GM18867 (cell line): ENCODE measurements around the gene SIVA1.
A peak's percentile ranks its signal among the peaks of the same experiment; 100 is the strongest.
"Not testable (repeated sequence)": the region's sequence is repeated elsewhere in the genome, so short reads cannot be mapped to it uniquely, and the experiment has no call there.

Experiments used
- ATAC-seq: cut with Tn5 transposase; IDR thresholded peaks from one replicate; pipeline ENCODE4 v1.9.1; 2021; ENCODE audit warnings: mild to moderate bottlenecking, moderate library complexity; ENCODE audit not compliant: unreplicated experiment

SIVA1 gene

GRCh38 chr14:104719343-104719742, 33.6 kb upstream of the SIVA1 start:
- no peak for ATAC-seq

GRCh38 chr14:104721505-104722431, 31.2 kb upstream of the SIVA1 start:
- no peak for ATAC-seq

GRCh38 chr14:104722938-104723650, 29.9 kb upstream of the SIVA1 start:
- ATAC-seq, result no peak

- ATAC-seq, result peak; percentile 55
Observed at GRCh38 chr14:104723651-104724406, 29.1 kb upstream of the SIVA1 start, which contains the start of gene ADSS1. Gene ADSS1 (plus strand): TSS chr14:104724229. CDS start chr14:104724271, 42 bp downstream.

- ATAC-seq, result no peak
Observed at GRCh38 chr14:104724407-104724980, 28.5 kb upstream of the SIVA1 start.

- no peak for ATAC-seq
Observed at GRCh38 chr14:104724981-104725771, 27.8 kb upstream of the SIVA1 start.

GRCh38 chr14:104725772-104726548, 27.0 kb upstream of the SIVA1 start:
- no peak for ATAC-seq

- no peak for ATAC-seq
Observed at GRCh38 chr14:104726600-104727451, 26.1 kb upstream of the SIVA1 start.

- ATAC-seq, result no peak
Observed at GRCh38 chr14:104728631-104729030, 24.3 kb upstream of the SIVA1 start.

- ATAC-seq, result not testable (repeated sequence)
Observed at GRCh38 chr14:104729176-104729834, 23.6 kb upstream of the SIVA1 start.

- no peak for ATAC-seq
Observed at GRCh38 chr14:104729835-104730181, 23.1 kb upstream of the SIVA1 start.

GRCh38 chr14:104730487-104730886, 22.5 kb upstream of the SIVA1 start:
- no peak for ATAC-seq

- no peak for ATAC-seq
Observed at GRCh38 chr14:104731320-104732294, 21.3 kb upstream of the SIVA1 start.

GRCh38 chr14:104732355-104732804, 20.6 kb upstream of the SIVA1 start:
- no peak for ATAC-seq

- no peak for ATAC-seq
Observed at GRCh38 chr14:104732931-104733681, 19.8 kb upstream of the SIVA1 start.

- no peak for ATAC-seq
Observed at GRCh38 chr14:104734051-104734587, 18.8 kb upstream of the SIVA1 start.
